Fibroblast of mammary gland (primary cell): ENCODE results near the gene ENOX2.

Experiments used
- DNase-seq: peaks from one replicate; pipeline ENCODE4 v3.0.0-alpha.2; 2010; ENCODE audit warnings: low read depth
- H3K4me3 ChIP-seq: 2 replicates; pipeline ENCODE4 v1.5.1; 2011; ENCODE audit warnings: low read depth, mild to moderate bottlenecking, low read length, moderate library complexity; ENCODE audit not compliant: control insufficient read depth
- CTCF ChIP-seq: conservative IDR thresholded peaks from 2 replicates; pipeline ENCODE4 v1.5.1; 2011; ENCODE audit warnings: low read depth, low read length, inconsistent platforms; ENCODE audit not compliant: control insufficient read depth, insufficient read depth

ENOX2 gene

GRCh38 chrX:130652824-130653578 lies 250.0 kb downstream of the ENOX2 start:
- DNase-seq: no peak
- H3K4me3 ChIP-seq: no peak overlapping the region
- TF ChIP-seq CTCF: no peak

GRCh38 chrX:130649738-130650137 lies 253.3 kb downstream of the ENOX2 start:
- no peak overlapping the region for H3K4me3 ChIP-seq
- DNase-seq: no peak
- TF ChIP-seq CTCF: no peak

- DNase-seq: no peak
- no peak overlapping the region for H3K4me3 ChIP-seq
- no peak for TF ChIP-seq CTCF
Measured at GRCh38 chrX:130647468-130647867, 255.5 kb downstream of the ENOX2 start.

- DNase-seq: peak; percentile 3
Measured at GRCh38 chrX:130645955-130646583, 256.9 kb downstream of the ENOX2 start.

GRCh38 chrX:130637591-130637990 lies 265.4 kb downstream of the ENOX2 start:
- TF ChIP-seq CTCF: no peak
- H3K4me3 ChIP-seq: no peak overlapping the region
- DNase-seq: peak; percentile 52

More at GRCh38 chrX:130645955-130646583, 256.9 kb downstream of the ENOX2 start:
- H3K4me3 ChIP-seq: no peak overlapping the region
- TF ChIP-seq CTCF: no peak

GRCh38 chrX:130636277-130636676 lies 266.7 kb downstream of the ENOX2 start:
- no peak for DNase-seq
- no peak for TF ChIP-seq CTCF
- no peak overlapping the region for H3K4me3 ChIP-seq
